ENCODE results near the gene CDYL2. TPM values are rescaled to one million over a fixed set of nuclear protein-coding genes. Genes with fewer than 3 reads are reported as not detected.

The CDYL2 gene
- total and polyA plus RNA-seq, 2 donors (not counting 3 experiments of a cell fraction or from before 2014, with no cell fraction given), result 7.1 to 71.3 TPM

DNA sequence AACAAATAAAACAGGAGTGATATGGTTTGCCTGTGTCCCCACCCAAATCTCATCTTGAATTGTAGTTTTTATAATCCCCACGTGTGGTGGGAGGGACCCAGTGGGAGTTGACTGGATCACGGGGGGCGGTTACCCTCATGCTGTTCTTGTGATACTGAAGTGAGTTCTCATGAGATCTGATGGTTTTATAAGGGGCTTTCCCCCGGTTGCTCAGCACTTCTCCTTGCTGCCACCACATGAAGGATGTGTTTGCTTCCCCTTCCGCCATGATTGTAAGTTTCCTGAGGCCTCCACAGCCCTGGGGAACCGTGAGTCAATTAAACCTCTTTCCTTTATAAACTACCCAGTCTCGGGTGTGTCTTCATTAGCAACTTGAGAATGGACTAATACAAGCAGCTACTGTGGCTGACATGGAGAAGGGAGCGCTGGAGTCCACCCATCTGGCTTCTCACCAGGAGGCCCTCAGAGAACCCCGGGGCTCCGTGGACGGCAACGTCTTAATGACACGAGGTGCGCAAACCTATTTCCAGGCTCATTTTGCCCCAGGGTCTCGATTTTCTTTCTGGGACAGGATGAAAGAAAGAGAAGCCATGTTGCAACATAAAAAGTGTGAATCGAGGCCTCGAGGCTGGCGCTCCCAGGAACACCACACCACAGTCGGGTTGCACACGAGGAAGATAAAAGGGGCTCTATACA lies 134.1 kb downstream of the CDYL2 start:
- intact Hi-C loops (cut with micrococcal nuclease), result no loop called here
- BruUV-seq (replicated peaks), result no TSS peak
- TF ChIP-seq POLR2A (IDR thresholded peaks at IDR 0.05; ENCODE audit: low read depth, low read length) (no peak), FOS (IDR thresholded peaks at IDR 0.05; ENCODE audit: borderline replicate concordance, insufficient read depth, low read length) (no peak), MYC (IDR thresholded peaks at IDR 0.05; ENCODE audit: low read depth, low read length) (no peak), POLR2AphosphoS5 (IDR thresholded peaks at IDR 0.05; ENCODE audit: insufficient read depth, low read depth, low read length) (no peak), GATA2 (IDR thresholded peaks at IDR 0.05; ENCODE audit: insufficient read depth, insufficient read length, low read depth, low read length) (no peak), JUN (IDR thresholded peaks at IDR 0.05; ENCODE audit: borderline replicate concordance, insufficient read depth, insufficient read length, low read depth) (no peak), EZH2 (IDR thresholded peaks at IDR 0.05; ENCODE audit: borderline replicate concordance, low read depth, low read length, severe bottlenecking) (no peak)
- TF ChIP-seq, protein P1, sequence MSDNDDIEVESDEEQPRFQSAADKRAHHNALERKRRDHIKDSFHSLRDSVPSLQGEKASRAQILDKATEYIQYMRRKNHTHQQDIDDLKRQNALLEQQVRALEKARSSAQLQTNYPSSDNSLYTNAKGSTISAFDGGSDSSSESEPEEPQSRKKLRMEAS (IDR thresholded peaks at IDR 0.05; ENCODE audit: insufficient read depth, insufficient read length), result no peak
- TF ChIP-seq, protein P2, sequence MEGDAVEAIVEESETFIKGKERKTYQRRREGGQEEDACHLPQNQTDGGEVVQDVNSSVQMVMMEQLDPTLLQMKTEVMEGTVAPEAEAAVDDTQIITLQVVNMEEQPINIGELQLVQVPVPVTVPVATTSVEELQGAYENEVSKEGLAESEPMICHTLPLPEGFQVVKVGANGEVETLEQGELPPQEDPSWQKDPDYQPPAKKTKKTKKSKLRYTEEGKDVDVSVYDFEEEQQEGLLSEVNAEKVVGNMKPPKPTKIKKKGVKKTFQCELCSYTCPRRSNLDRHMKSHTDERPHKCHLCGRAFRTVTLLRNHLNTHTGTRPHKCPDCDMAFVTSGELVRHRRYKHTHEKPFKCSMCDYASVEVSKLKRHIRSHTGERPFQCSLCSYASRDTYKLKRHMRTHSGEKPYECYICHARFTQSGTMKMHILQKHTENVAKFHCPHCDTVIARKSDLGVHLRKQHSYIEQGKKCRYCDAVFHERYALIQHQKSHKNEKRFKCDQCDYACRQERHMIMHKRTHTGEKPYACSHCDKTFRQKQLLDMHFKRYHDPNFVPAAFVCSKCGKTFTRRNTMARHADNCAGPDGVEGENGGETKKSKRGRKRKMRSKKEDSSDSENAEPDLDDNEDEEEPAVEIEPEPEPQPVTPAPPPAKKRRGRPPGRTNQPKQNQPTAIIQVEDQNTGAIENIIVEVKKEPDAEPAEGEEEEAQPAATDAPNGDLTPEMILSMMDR (IDR thresholded peaks at IDR 0.05; ENCODE audit: extremely low read depth in 1 of 2, insufficient read depth in 1 of 2, low read depth in 1 of 2, low read length in 2 of 2), result no peak
- H3K36me3 ChIP-seq (ENCODE audit: control insufficient read depth in 2 of 2, extremely low read depth in 1 of 2, insufficient read depth in 2 of 2, low read length in 2 of 2), result peaks cover 0 to 2% of the 10 kb centered on the region in 2 experiments
- no peak overlapping the region for H3K4me3 ChIP-seq (replicated peaks in 1 of 3; ENCODE audit: insufficient read depth in 1 of 3, low read depth in 1 of 3, low read length in 3 of 3)
- no peaks in the 10 kb centered on the region for H3K9me1 ChIP-seq (replicated peaks; ENCODE audit: control insufficient read depth, extremely low read depth, insufficient read depth, low read length)
- dilution Hi-C loops (cut with MboI; ENCODE audit: extremely low pct_ligation_motif_present, low sequenced_read_pairs), result no loop called here
- H3K4me1 ChIP-seq (ENCODE audit: control insufficient read depth, extremely low read depth, insufficient read depth, low read length), result peaks cover 1% of the 10 kb centered on the region
- H2AFZ ChIP-seq (ENCODE audit: low read depth, low read length), result no peak overlapping the region
- H3K27me3 ChIP-seq (ENCODE audit: control insufficient read depth in 2 of 2, insufficient read depth in 2 of 2, low read length in 2 of 2), result no peaks in the 10 kb centered on the region
- no peak for DNase-seq (ENCODE audit: low read depth, low spot score)
- H3K27ac ChIP-seq (ENCODE audit: insufficient read depth, low read depth, low read length), result no peak overlapping the region
- peaks cover 66% of the 10 kb centered on the region for H3K79me2 ChIP-seq (ENCODE audit: control insufficient read depth, insufficient read depth, low read length)
- H4K20me1 ChIP-seq (replicated peaks; ENCODE audit: control insufficient read depth, extremely low read depth, insufficient read depth, low read length), result no peaks in the 10 kb centered on the region
- POLR2A ChIA-PET, result no interaction called here
- no peak overlapping the region for H3K9ac ChIP-seq (replicated peaks; ENCODE audit: extremely low read depth, insufficient read depth, low read length)
- no peak for FAIRE-seq
- CTCF ChIA-PET, result no interaction called here
- no peaks in the 10 kb centered on the region for H3K9me3 ChIP-seq (replicated peaks; ENCODE audit: control insufficient read depth, insufficient read depth, low read length)
- H3K4me2 ChIP-seq (ENCODE audit: insufficient read depth, low read length), result no peak overlapping the region
